HEK293 (cell line): Measurements from ENCODE around the gene ANKH.

ENCODE experiments used
- CTCF ChIA-PET: fragments of 350-600 bp; formaldehyde crosslinking; extraction: SDS; loops from one replicate; lab custom pipeline; 2021; ENCODE audit warnings: antibody characterized with exemption; lab: Yijun Ruan, JAX
- POLR2A ChIA-PET: fragments of 300-600 bp; formaldehyde crosslinking; extraction: SDS; loops from one replicate; lab custom pipeline; 2020; ENCODE audit warnings: antibody characterized with exemption, inconsistent platforms; lab: Yijun Ruan, JAX
- H3K27ac ChIP-seq: fragments of 200-500 bp; sonication (Bioruptor generic); 2 replicates; pipeline ENCODE4 v1.5.1; 2014; ENCODE audit warnings: low read depth, low read length, control low read depth, inconsistent platforms; ENCODE audit errors: extremely low read depth
- H3K36me3 ChIP-seq, 2 experiments: fragments of 200-500 bp in 1 of 2; sonication (Bioruptor generic) in 1 of 2; 1 replicate in 1 of 2; 2 replicates in 1 of 2; pipeline ENCODE4 v1.5.1; 2014 to 2017; ENCODE audit warnings: inconsistent platforms in 2 of 2, low read length in 2 of 2; ENCODE audit not compliant: control insufficient read depth in 2 of 2, insufficient read depth in 1 of 2
- H3K4me1 ChIP-seq: fragments of 200-500 bp; sonication (Bioruptor generic); 2 replicates; pipeline ENCODE4 v1.5.1; 2014; ENCODE audit warnings: mild to moderate bottlenecking, low read length, inconsistent platforms; ENCODE audit not compliant: control insufficient read depth, insufficient read depth
- H3K4me3 ChIP-seq: 2 replicates; pipeline ENCODE4 v1.5.1; 2011; ENCODE audit warnings: low read depth, mild to moderate bottlenecking, control low read depth, low read length, moderate library complexity
- H3K9me3 ChIP-seq: fragments of 200-500 bp; sonication (Bioruptor generic); 2 replicates; pipeline ENCODE4 v1.5.1; 2014; ENCODE audit warnings: low read depth, low read length, inconsistent platforms; ENCODE audit not compliant: control insufficient read depth, insufficient read depth
- BCL11B ChIP-seq: fragments of 450-650 bp; formaldehyde crosslinking; IDR thresholded peaks from 2 replicates; pipeline ENCODE4 v1.5.1; 2016; ENCODE audit warnings: low read depth, missing biosample characterization, missing genetic modification characterization
- IKZF3 ChIP-seq: fragments of 450-650 bp; IDR thresholded peaks from 2 replicates; pipeline ENCODE4 v1.5.0; 2018; ENCODE audit warnings: missing biosample characterization, mild to moderate bottlenecking, missing genetic modification characterization, moderate library complexity
- KLF7 ChIP-seq: fragments of 450-650 bp; formaldehyde crosslinking; IDR thresholded peaks from 2 replicates; pipeline ENCODE4 v1.5.1; 2016; ENCODE audit warnings: missing biosample characterization, missing genetic modification characterization, borderline replicate concordance
- PBX3 ChIP-seq: sonication (generic); formaldehyde crosslinking; IDR thresholded peaks from 2 replicates; pipeline ENCODE4 v1.8.1; 2022; ENCODE audit warnings: mild to moderate bottlenecking, moderate library complexity, missing genetic modification reagents
- PRDM1 ChIP-seq: fragments of 450-650 bp; formaldehyde crosslinking; IDR thresholded peaks from 2 replicates; pipeline ENCODE4; 2016; ENCODE audit warnings: missing biosample characterization, missing genetic modification characterization
- TRIM28 ChIP-seq: IDR thresholded peaks from 2 replicates; pipeline ENCODE4 v1.6.1; 2011; ENCODE audit warnings: low read length, control low read depth, borderline replicate concordance
- ZBTB1 ChIP-seq: fragments of 450-650 bp; formaldehyde crosslinking; IDR thresholded peaks from 2 replicates; pipeline ENCODE4 v1.5.1; 2016; ENCODE audit warnings: missing biosample characterization, missing genetic modification characterization
- ZBTB20 ChIP-seq: fragments of 450-650 bp; formaldehyde crosslinking; IDR thresholded peaks from 2 replicates; pipeline ENCODE4 v1.5.1; 2016; ENCODE audit warnings: missing biosample characterization, missing genetic modification characterization
- ZBTB26 ChIP-seq: fragments of 450-650 bp; formaldehyde crosslinking; optimal IDR thresholded peaks from 2 replicates; pipeline ENCODE3; 2016; ENCODE audit warnings: missing biosample characterization, mild to moderate bottlenecking, missing genetic modification characterization
- ZBTB7A ChIP-seq: fragments of 450-650 bp; formaldehyde crosslinking; IDR thresholded peaks from 2 replicates; pipeline ENCODE4 v1.5.1; 2016; ENCODE audit warnings: low read depth, missing biosample characterization, missing genetic modification characterization
- ZNF18 ChIP-seq: fragments of 450-650 bp; formaldehyde crosslinking; IDR thresholded peaks from 2 replicates; pipeline ENCODE4 v1.5.1; 2016; ENCODE audit warnings: missing biosample characterization, missing genetic modification characterization
- ZNF184 ChIP-seq: fragments of 450-650 bp; IDR thresholded peaks from 2 replicates; pipeline ENCODE4 v1.5.1; 2018; ENCODE audit warnings: missing biosample characterization, mild to moderate bottlenecking, missing genetic modification characterization
- ZNF24 ChIP-seq: fragments of 450-650 bp; formaldehyde crosslinking; IDR thresholded peaks from 2 replicates; pipeline ENCODE4 v1.5.1; 2016; ENCODE audit warnings: missing biosample characterization, missing genetic modification characterization
- ZNF266 ChIP-seq: fragments of 450-650 bp; formaldehyde crosslinking; IDR thresholded peaks from 2 replicates; pipeline ENCODE4 v1.5.1; 2016; ENCODE audit warnings: missing biosample characterization, missing genetic modification characterization, low read depth
- ZNF335 ChIP-seq: fragments of 450-650 bp; formaldehyde crosslinking; conservative IDR thresholded peaks from 2 replicates; pipeline ENCODE4 v1.5.1; 2016; ENCODE audit warnings: missing biosample characterization, missing genetic modification characterization
- ZNF433 ChIP-seq: fragments of 450-650 bp; formaldehyde crosslinking; IDR thresholded peaks from 2 replicates; pipeline ENCODE4 v1.5.1; 2016; ENCODE audit warnings: missing biosample characterization, missing genetic modification characterization, low read depth
- ZNF449 ChIP-seq: fragments of 450-650 bp; formaldehyde crosslinking; IDR thresholded peaks from 2 replicates; pipeline ENCODE4 v1.5.1; 2017; ENCODE audit warnings: missing biosample characterization, mild to moderate bottlenecking, missing genetic modification characterization, moderate library complexity
- ZNF544 ChIP-seq: fragments of 450-650 bp; formaldehyde crosslinking; IDR thresholded peaks from 2 replicates; pipeline ENCODE4 v1.5.0; 2017; ENCODE audit warnings: missing biosample characterization, missing genetic modification characterization
- ZNF623 ChIP-seq: fragments of 450-650 bp; formaldehyde crosslinking; IDR thresholded peaks from 2 replicates; pipeline ENCODE4 v1.5.1; 2016; ENCODE audit warnings: missing biosample characterization, missing genetic modification characterization
- ZNF677 ChIP-seq: fragments of 450-650 bp; IDR thresholded peaks from 2 replicates; pipeline ENCODE4 v1.5.0; 2018; ENCODE audit warnings: missing biosample characterization, mild to moderate bottlenecking, missing genetic modification characterization, moderate library complexity
- ZNF701 ChIP-seq: fragments of 450-650 bp; formaldehyde crosslinking; IDR thresholded peaks from 2 replicates; pipeline ENCODE4 v1.5.1; 2016; ENCODE audit warnings: missing biosample characterization, missing genetic modification characterization
- ZNF76 ChIP-seq: fragments of 450-650 bp; formaldehyde crosslinking; IDR thresholded peaks from 2 replicates; pipeline ENCODE4; 2016; ENCODE audit warnings: low read depth, missing biosample characterization, missing genetic modification characterization, borderline replicate concordance
- ZNF791 ChIP-seq: fragments of 450-650 bp; formaldehyde crosslinking; IDR thresholded peaks from 2 replicates; pipeline ENCODE4 v1.5.1; 2016; ENCODE audit warnings: missing biosample characterization, missing genetic modification characterization
- ZNF792 ChIP-seq: fragments of 450-650 bp; formaldehyde crosslinking; IDR thresholded peaks from 2 replicates; pipeline ENCODE4 v1.5.1; 2016; ENCODE audit warnings: missing biosample characterization, missing genetic modification characterization
- TF ChIP-seq, protein P1 (sequence below): fragments of 450-650 bp; formaldehyde crosslinking; IDR thresholded peaks from 2 replicates; pipeline ENCODE4 v1.5.1; 2016; ENCODE audit warnings: missing biosample characterization, missing genetic modification characterization
- TF ChIP-seq, protein P2 (sequence below): fragments of 450-650 bp; formaldehyde crosslinking; IDR thresholded peaks from 2 replicates; pipeline ENCODE4 v1.5.1; 2016; ENCODE audit warnings: missing biosample characterization, missing genetic modification characterization

The ANKH gene

DNA sequence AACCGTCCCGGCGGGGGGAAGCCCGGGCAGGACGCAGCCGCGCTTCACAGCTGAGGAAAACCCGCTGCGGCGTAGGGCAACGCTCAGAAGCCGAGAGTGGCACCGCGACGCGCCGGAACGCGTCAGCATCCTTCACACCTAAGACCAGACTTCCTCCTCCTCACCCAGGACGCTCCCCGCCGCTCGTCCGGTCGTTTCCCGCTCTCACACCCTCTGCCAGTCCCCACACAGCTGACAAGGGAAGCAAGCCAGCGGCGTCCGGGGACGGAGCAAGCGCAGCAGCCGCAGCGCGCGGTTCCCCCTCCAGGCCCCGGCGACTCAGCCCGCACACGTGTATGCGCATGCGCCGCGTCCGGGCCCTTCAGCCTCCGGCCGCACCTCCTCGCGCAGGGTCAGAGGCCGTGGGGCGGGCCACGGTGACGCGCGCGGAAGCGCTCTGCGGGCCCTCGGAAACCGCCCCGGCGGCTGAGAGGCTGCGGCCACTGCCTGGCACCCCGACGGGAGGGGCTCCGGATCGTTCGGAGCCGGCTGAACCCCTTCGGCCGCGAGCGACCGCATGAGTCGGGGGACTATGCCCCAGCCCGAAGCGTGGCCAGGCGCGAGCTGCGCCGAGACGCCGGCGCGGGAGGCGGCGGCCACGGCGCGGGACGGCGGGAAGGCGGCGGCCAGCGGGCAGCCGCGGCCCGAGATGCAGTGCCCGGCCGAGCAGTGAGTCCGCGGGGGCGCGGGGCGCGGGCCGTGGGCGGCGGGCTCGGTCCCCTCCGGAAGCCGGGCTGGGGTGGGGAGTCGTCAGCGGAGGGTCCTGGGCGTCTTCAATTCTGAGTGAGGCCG is 207.1 kb downstream of the ANKH start, which contains the start of gene OTULIN:
Gene OTULIN, plus strand, starts transcription at position 449 of the 831 bp plus-strand sequence. Its CDS starts 108 bp downstream, at position 557.
- Histone ChIP-seq H3K36me3 (peaks cover 0 to 5% of the 10 kb centered on the region in 2 experiments; a peak in 1 of 3 replicates), H3K27ac (peak within 1 kb of the TSS; percentile 77), H3K4me1 (peaks cover 7% of the 10 kb centered on the region; the same call in 1 of the 2 replicates), H3K9me3 (no peaks in the 10 kb centered on the region), H3K4me3 (peak within 1 kb of the TSS; percentile 85)
- CTCF ChIA-PET: interaction anchor here (0.6 kb wide), 1 partner anchor 37 kb away, joined by 3 read pairs; no protein-coding TSS in a partner anchor
- POLR2A ChIA-PET: interaction anchor here (0.6 kb wide), 2 partner anchors 349 to 428 kb away, joined by 6 read pairs; no protein-coding TSS in a partner anchor
- TF ChIP-seq ZNF433 (tag by site-specific recombination) (no peak), ZBTB26 (tag by site-specific recombination) (peak; percentile 97), ZNF24 (peak; percentile 77; the same call in 1 of the 2 replicates), ZNF449 (tag by site-specific recombination) (peak; percentile 84), ZNF266 (tag by site-specific recombination) (no peak), TRIM28 (peak; percentile 31; the same call in 1 of the 2 replicates), ZNF335 (tag by site-specific recombination) (peak; percentile 90), ZNF18 (tag by site-specific recombination) (peak; percentile 90), BCL11B (tag by site-specific recombination) (peak; percentile 84; the same call in 1 of the 2 replicates), KLF7 (tag by site-specific recombination) (no peak), ZNF184 (tag by site-specific recombination) (0 out of 2 replicates have a peak, but pooled peaks have one; percentile 41), PBX3 (CRISPR knock-in tag) (peak; percentile 85; the same call in 1 of the 2 replicates), ZNF791 (tag by site-specific recombination) (no peak), ZNF701 (tag by site-specific recombination) (0 out of 2 replicates have a peak, but pooled peaks have one; percentile 65), ZNF623 (0 out of 2 replicates have a peak, but pooled peaks have one; percentile 5), ZNF792 (tag by site-specific recombination) (0 out of 2 replicates have a peak, but pooled peaks have one; percentile 25), ZNF544 (tag by site-specific recombination) (no peak), ZBTB20 (tag by site-specific recombination) (peak; percentile 94), PRDM1 (tag by site-specific recombination) (0 out of 2 replicates have a peak, but pooled peaks have one; percentile 14), ZNF76 (tag by site-specific recombination) (peak; percentile 69), ZNF677 (tag by site-specific recombination) (0 out of 2 replicates have a peak, but pooled peaks have one; percentile 43), ZBTB7A (tag by site-specific recombination) (peak; percentile 10; the same call in 1 of the 2 replicates), ZBTB1 (tag by site-specific recombination) (no peak), IKZF3 (tag by site-specific recombination) (0 out of 2 replicates have a peak, but pooled peaks have one; percentile 62)
- TF ChIP-seq, protein P1, sequence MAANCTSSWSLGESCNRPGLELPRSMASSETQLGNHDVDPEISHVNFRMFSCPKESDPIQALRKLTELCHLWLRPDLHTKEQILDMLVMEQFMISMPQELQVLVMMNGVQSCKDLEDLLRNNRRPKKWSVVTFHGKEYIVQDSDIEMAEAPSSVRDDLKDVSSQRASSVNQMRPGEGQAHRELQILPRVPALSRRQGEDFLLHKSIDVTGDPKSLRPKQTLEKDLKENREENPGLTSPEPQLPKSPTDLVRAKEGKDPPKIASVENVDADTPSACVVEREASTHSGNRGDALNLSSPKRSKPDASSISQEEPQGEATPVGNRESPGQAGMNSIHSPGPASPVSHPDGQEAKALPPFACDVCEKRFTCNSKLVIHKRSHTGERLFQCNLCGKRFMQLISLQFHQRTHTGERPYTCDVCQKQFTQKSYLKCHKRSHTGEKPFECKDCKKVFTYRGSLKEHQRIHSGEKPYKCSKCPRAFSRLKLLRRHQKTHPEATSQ (tag by site-specific recombination): peak; percentile 96
- TF ChIP-seq, protein P2, sequence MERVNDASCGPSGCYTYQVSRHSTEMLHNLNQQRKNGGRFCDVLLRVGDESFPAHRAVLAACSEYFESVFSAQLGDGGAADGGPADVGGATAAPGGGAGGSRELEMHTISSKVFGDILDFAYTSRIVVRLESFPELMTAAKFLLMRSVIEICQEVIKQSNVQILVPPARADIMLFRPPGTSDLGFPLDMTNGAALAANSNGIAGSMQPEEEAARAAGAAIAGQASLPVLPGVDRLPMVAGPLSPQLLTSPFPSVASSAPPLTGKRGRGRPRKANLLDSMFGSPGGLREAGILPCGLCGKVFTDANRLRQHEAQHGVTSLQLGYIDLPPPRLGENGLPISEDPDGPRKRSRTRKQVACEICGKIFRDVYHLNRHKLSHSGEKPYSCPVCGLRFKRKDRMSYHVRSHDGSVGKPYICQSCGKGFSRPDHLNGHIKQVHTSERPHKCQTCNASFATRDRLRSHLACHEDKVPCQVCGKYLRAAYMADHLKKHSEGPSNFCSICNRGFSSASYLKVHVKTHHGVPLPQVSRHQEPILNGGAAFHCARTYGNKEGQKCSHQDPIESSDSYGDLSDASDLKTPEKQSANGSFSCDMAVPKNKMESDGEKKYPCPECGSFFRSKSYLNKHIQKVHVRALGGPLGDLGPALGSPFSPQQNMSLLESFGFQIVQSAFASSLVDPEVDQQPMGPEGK (tag by site-specific recombination): peak; percentile 84
